ENCODE results near the gene DEPDC7. TPM values are rescaled to one million over a fixed set of nuclear protein-coding genes. Genes with fewer than 3 reads are reported as not detected.

DEPDC7 gene
- polyA plus RNA-seq, 2 donors, result 3.2 to 5.6 TPM

GRCh38 chr11:33052231-33052630 lies 36.6 kb downstream of the DEPDC7 start:
- Histone ChIP-seq H3K27ac (ENCODE audit: low read depth in 2 of 2, low read length in 1 of 2) (no peak overlapping the region), H3K4me3 (ENCODE audit: low read depth in 1 of 2, low read length in 2 of 2) (no peak overlapping the region), H3K36me3 (ENCODE audit: control insufficient read depth in 2 of 2, insufficient read depth in 2 of 2, low read length in 1 of 2) (peaks cover 0 to 5% of the 10 kb centered on the region in 2 donors), H3K4me1 (ENCODE audit: control insufficient read depth in 2 of 2, insufficient read depth in 2 of 2, low read length in 1 of 2) (no peaks in the 10 kb centered on the region), H3K27me3 (ENCODE audit: control insufficient read depth in 1 of 2, insufficient read depth in 2 of 2, low read length in 2 of 2) (no peaks in the 10 kb centered on the region), H3K9me3 (ENCODE audit: control insufficient read depth in 2 of 2, insufficient read depth in 1 of 2, low read depth in 1 of 2, low read length in 1 of 2) (no peaks in the 10 kb centered on the region)
- WGBS, 2 donors, result 79 to 88% methylated on average over 2 of the region's 2 CpGs

- Histone ChIP-seq H3K27me3 (ENCODE audit: control insufficient read depth in 1 of 2, insufficient read depth in 2 of 2, low read length in 2 of 2) (no peaks in the 10 kb centered on the region), H3K4me1 (ENCODE audit: control insufficient read depth in 2 of 2, insufficient read depth in 2 of 2, low read length in 1 of 2) (peaks cover 0 to 3% of the 10 kb centered on the region in 2 donors), H3K9me3 (ENCODE audit: control insufficient read depth in 2 of 2, insufficient read depth in 1 of 2, low read depth in 1 of 2, low read length in 1 of 2) (no peaks in the 10 kb centered on the region), H3K36me3 (ENCODE audit: control insufficient read depth in 2 of 2, insufficient read depth in 2 of 2, low read length in 1 of 2) (peaks cover 0 to 2% of the 10 kb centered on the region in 2 donors), H3K27ac (ENCODE audit: low read depth in 2 of 2, low read length in 1 of 2) (no peak overlapping the region), H3K4me3 (ENCODE audit: low read depth in 1 of 2, low read length in 2 of 2) (no peak overlapping the region)
Measured at GRCh38 chr11:33055375-33055774, 39.7 kb downstream of the DEPDC7 start.

GRCh38 chr11:33057284-33057683 lies 41.6 kb downstream of the DEPDC7 start:
- WGBS, 2 donors, result 68 to 82% methylated on average over 1 of the region's 1 CpG
- Histone ChIP-seq H3K4me3 (ENCODE audit: low read depth in 1 of 2, low read length in 2 of 2) (no peak overlapping the region), H3K4me1 (ENCODE audit: control insufficient read depth in 2 of 2, insufficient read depth in 2 of 2, low read length in 1 of 2) (peaks cover 0 to 3% of the 10 kb centered on the region in 2 donors), H3K27me3 (ENCODE audit: control insufficient read depth in 1 of 2, insufficient read depth in 2 of 2, low read length in 2 of 2) (no peaks in the 10 kb centered on the region), H3K9me3 (ENCODE audit: control insufficient read depth in 2 of 2, insufficient read depth in 1 of 2, low read depth in 1 of 2, low read length in 1 of 2) (no peaks in the 10 kb centered on the region), H3K36me3 (ENCODE audit: control insufficient read depth in 2 of 2, insufficient read depth in 2 of 2, low read length in 1 of 2) (peaks cover 0 to 2% of the 10 kb centered on the region in 2 donors), H3K27ac (ENCODE audit: low read depth in 2 of 2, low read length in 1 of 2) (no peak overlapping the region)

DNA sequence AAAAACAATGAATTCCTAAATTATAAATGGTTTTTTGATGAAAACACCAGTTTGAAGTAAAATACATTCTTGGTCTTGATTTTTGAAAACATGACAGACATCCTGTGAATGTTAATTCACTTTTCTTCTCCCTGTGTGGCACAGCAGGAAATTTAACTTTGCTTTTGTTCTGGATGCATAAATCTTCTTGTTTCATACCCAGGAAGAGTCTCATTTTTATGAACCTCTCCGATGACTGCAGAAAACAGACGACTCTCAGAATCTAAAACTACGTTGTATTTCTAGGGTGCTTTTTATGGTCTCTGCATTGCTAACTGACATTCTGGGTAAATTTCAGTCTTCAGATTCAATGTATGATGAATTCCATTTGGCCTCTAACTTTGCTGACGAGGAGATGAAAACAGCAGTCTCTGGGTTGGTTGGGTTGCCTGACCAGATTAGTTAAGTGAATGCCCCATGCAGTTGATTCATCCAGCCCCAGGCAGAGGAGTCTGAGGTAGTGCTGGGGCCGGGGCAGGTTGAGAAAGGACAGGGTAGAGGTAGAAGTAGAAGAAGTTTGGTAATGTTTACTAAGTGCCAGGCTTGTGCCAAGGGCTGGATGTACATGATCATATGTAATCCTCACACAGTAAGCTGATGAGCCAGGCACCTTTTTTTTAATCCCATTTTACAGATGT lies 43.8 kb downstream of the DEPDC7 start:
- Histone ChIP-seq H3K4me1 (ENCODE audit: control insufficient read depth in 2 of 2, insufficient read depth in 2 of 2, low read length in 1 of 2) (peaks cover 0 to 5% of the 10 kb centered on the region in 2 donors), H3K27me3 (ENCODE audit: control insufficient read depth in 1 of 2, insufficient read depth in 2 of 2, low read length in 2 of 2) (no peaks in the 10 kb centered on the region), H3K4me3 (ENCODE audit: low read depth in 1 of 2, low read length in 2 of 2) (no peak overlapping the region), H3K36me3 (ENCODE audit: control insufficient read depth in 2 of 2, insufficient read depth in 2 of 2, low read length in 1 of 2) (peaks cover 0 to 2% of the 10 kb centered on the region in 2 donors), H3K27ac (ENCODE audit: low read depth in 2 of 2, low read length in 1 of 2) (no peak overlapping the region), H3K9me3 (ENCODE audit: control insufficient read depth in 2 of 2, insufficient read depth in 1 of 2, low read depth in 1 of 2, low read length in 1 of 2) (no peaks in the 10 kb centered on the region)
- WGBS, 2 donors, result 59 to 69% methylated on average over 5 of the region's 5 CpGs

DNA sequence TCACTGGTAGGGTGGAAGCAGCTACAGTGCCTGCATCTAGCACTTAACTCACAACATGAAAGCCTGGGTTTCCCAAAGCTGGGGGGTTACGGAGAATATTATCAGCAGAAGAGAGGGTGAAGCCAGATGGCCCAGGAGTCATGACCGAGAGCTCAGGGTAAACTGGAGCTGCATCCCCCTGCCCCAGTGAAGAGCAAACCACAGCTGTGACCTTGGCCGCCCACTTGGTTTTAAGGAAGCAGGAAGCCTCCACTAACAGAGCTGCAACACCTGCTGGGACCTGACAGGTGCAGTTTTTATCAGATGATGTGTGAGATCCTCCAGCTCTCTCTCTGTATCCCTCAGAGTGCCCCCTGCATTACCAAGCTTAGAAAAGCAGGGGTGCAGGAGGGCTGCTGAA lies 44.6 kb downstream of the DEPDC7 start:
- 90 to 93% methylated on average over 3 of the region's 3 CpGs for WGBS, 2 donors
- no peaks in the 10 kb centered on the region for H3K9me3 ChIP-seq (ENCODE audit: control insufficient read depth in 2 of 2, insufficient read depth in 1 of 2, low read depth in 1 of 2, low read length in 1 of 2)
- no peaks in the 10 kb centered on the region for H3K36me3 ChIP-seq (ENCODE audit: control insufficient read depth in 2 of 2, insufficient read depth in 2 of 2, low read length in 1 of 2)
- peaks cover 0 to 7% of the 10 kb centered on the region in 2 donors for H3K4me1 ChIP-seq (ENCODE audit: control insufficient read depth in 2 of 2, insufficient read depth in 2 of 2, low read length in 1 of 2)
- peak overlapping the region in 1 of 2 donors; percentile 77 for H3K27ac ChIP-seq (ENCODE audit: low read depth in 2 of 2, low read length in 1 of 2)
- no peak overlapping the region for H3K4me3 ChIP-seq (ENCODE audit: low read depth in 1 of 2, low read length in 2 of 2)
- no peaks in the 10 kb centered on the region for H3K27me3 ChIP-seq (ENCODE audit: control insufficient read depth in 1 of 2, insufficient read depth in 2 of 2, low read length in 2 of 2)

DNA sequence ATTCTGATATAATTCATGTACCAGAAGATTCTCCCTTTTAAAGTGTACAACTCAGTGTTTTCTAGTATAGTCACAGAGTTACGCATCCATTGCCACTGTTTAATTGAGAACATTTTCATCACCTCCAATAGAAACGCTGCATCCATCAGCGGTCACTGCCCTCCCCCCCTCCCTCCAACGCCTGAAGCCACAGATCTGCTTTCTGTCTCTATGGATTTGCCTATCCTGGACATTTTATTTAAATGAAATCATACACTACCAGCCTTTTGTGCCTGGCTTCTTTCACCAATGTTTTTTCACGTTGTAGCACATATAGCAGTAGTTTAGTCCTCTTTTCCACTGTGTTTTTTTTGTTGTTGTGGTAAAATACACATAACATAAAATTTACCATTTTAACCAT lies 46.5 kb downstream of the DEPDC7 start:
- peaks cover 0 to 7% of the 10 kb centered on the region in 2 donors for H3K36me3 ChIP-seq (ENCODE audit: control insufficient read depth in 2 of 2, insufficient read depth in 2 of 2, low read length in 1 of 2)
- WGBS, 2 donors, result 60 to 64% methylated on average over 5 of the region's 5 CpGs
- H3K27ac ChIP-seq (ENCODE audit: low read depth in 2 of 2, low read length in 1 of 2), result no peak overlapping the region
- no peaks in the 10 kb centered on the region for H3K27me3 ChIP-seq (ENCODE audit: control insufficient read depth in 1 of 2, insufficient read depth in 2 of 2, low read length in 2 of 2)
- H3K4me3 ChIP-seq (ENCODE audit: low read depth in 1 of 2, low read length in 2 of 2), result no peak overlapping the region
- peaks cover 0 to 7% of the 10 kb centered on the region in 2 donors for H3K4me1 ChIP-seq (ENCODE audit: control insufficient read depth in 2 of 2, insufficient read depth in 2 of 2, low read length in 1 of 2)
- H3K9me3 ChIP-seq (ENCODE audit: control insufficient read depth in 2 of 2, insufficient read depth in 1 of 2, low read depth in 1 of 2, low read length in 1 of 2), result no peaks in the 10 kb centered on the region

GRCh38 chr11:33063326-33063881 lies 47.7 kb downstream of the DEPDC7 start:
- H3K27me3 ChIP-seq (ENCODE audit: control insufficient read depth in 1 of 2, insufficient read depth in 2 of 2, low read length in 2 of 2), result no peaks in the 10 kb centered on the region
- no peak overlapping the region for H3K4me3 ChIP-seq (ENCODE audit: low read depth in 1 of 2, low read length in 2 of 2)
- no peaks in the 10 kb centered on the region for H3K9me3 ChIP-seq (ENCODE audit: control insufficient read depth in 2 of 2, insufficient read depth in 1 of 2, low read depth in 1 of 2, low read length in 1 of 2)
- H3K36me3 ChIP-seq (ENCODE audit: control insufficient read depth in 2 of 2, insufficient read depth in 2 of 2, low read length in 1 of 2), result peaks cover 4 to 14% of the 10 kb centered on the region in 2 donors
- H3K27ac ChIP-seq (ENCODE audit: low read depth in 2 of 2, low read length in 1 of 2), result peak overlapping the region in 1 of 2 donors; percentile 83
- H3K4me1 ChIP-seq (ENCODE audit: control insufficient read depth in 2 of 2, insufficient read depth in 2 of 2, low read length in 1 of 2), result peaks cover 0 to 10% of the 10 kb centered on the region in 2 donors
- WGBS, 2 donors, result 36 to 56% methylated on average over 3 of the region's 3 CpGs

DNA sequence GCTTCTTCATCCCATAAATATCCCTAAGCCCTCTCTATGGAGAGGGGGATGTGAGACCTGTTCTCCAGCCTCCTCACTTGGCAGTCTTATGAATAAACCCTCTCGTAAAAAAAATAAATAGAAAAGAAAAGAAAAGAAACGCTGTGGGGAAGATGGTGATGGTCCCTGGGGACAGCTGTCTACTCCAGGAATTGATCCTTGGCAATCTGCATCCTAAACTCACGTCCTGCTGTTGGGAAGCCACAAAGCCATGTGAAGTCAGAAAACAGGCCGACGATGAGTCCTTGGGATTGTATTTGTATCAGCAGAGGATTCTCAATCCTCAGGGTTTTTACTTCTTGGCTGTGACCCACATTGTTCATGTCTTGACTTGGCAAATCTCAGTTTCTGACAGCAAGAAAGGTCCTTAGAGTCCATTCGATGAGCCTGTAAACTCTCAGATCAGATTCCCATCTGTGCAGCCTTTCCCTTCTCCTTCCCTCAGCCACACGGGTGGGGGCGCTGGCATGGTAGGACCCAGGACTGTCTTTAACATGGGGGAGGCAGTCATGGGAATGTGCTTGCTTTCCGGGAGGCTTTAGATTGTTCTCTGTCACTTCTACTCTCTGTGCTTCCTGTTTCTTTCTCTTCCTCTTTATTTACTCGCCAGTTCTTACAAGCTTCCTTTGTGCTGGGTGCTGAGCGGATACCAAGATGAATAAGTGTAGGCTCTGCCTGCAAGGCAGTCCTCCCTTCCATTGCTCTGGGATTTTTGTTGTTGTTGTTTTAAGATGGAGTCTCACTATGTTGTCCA lies 48.6 kb downstream of the DEPDC7 start:
- peaks cover 4 to 20% of the 10 kb centered on the region in 2 donors for H3K36me3 ChIP-seq (ENCODE audit: control insufficient read depth in 2 of 2, insufficient read depth in 2 of 2, low read length in 1 of 2)
- peak overlapping the region; percentile 70 to 83 for H3K27ac ChIP-seq (ENCODE audit: low read depth in 2 of 2, low read length in 1 of 2)
- H3K4me3 ChIP-seq (ENCODE audit: low read depth in 1 of 2, low read length in 2 of 2), result no peak overlapping the region
- no peaks in the 10 kb centered on the region for H3K9me3 ChIP-seq (ENCODE audit: control insufficient read depth in 2 of 2, insufficient read depth in 1 of 2, low read depth in 1 of 2, low read length in 1 of 2)
- H3K4me1 ChIP-seq (ENCODE audit: control insufficient read depth in 2 of 2, insufficient read depth in 2 of 2, low read length in 1 of 2), result peaks cover 0 to 10% of the 10 kb centered on the region in 2 donors
- 29 to 43% methylated on average over 11 of the region's 11 CpGs for WGBS, 2 donors
- H3K27me3 ChIP-seq (ENCODE audit: control insufficient read depth in 1 of 2, insufficient read depth in 2 of 2, low read length in 2 of 2), result no peaks in the 10 kb centered on the region

DNA sequence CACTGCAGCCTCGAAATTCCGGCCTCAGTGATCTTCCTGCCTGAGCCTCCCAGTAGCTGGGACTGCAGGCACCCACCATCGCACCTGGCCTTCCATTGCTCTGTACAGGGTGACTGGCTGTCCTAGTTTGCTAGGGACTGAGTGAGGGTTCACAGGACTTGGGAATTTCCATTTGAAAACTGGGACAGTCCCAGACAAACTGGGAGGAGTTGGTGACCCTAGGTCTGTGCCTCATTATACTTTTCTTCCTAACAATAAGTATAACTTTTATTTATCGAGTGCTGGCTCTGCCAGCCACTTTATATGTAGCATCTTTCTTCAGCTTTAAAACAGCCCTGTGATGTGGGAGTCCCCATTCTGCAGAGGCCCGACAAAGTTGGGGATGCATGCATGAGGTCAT lies 49.2 kb downstream of the DEPDC7 start:
- Histone ChIP-seq H3K4me1 (ENCODE audit: control insufficient read depth in 2 of 2, insufficient read depth in 2 of 2, low read length in 1 of 2) (peaks cover 0 to 10% of the 10 kb centered on the region in 2 donors), H3K27ac (ENCODE audit: low read depth in 2 of 2, low read length in 1 of 2) (peak overlapping the region in 1 of 2 donors; percentile 70), H3K36me3 (ENCODE audit: control insufficient read depth in 2 of 2, insufficient read depth in 2 of 2, low read length in 1 of 2) (peaks cover 4 to 20% of the 10 kb centered on the region in 2 donors), H3K9me3 (ENCODE audit: control insufficient read depth in 2 of 2, insufficient read depth in 1 of 2, low read depth in 1 of 2, low read length in 1 of 2) (no peaks in the 10 kb centered on the region), H3K27me3 (ENCODE audit: control insufficient read depth in 1 of 2, insufficient read depth in 2 of 2, low read length in 2 of 2) (no peaks in the 10 kb centered on the region), H3K4me3 (ENCODE audit: low read depth in 1 of 2, low read length in 2 of 2) (no peak overlapping the region)
- 80 to 84% methylated on average over 5 of the region's 5 CpGs for WGBS, 2 donors

All from esophagus (tissue), 2 donors.